Right ventricle myocardium superior (tissue), 1 donor: ENCODE results near the gene GNAT1. TPM values are rescaled to one million over a fixed set of nuclear protein-coding genes. Genes with fewer than 3 reads are reported as not detected.

ENCODE experiments used
- ATAC-seq: fragments of 200-7000 bp; cut with Tn5 transposase; one replicate; pipeline ENCODE4 v1.9.1; 2020; ENCODE audit warnings: mild to moderate bottlenecking; ENCODE audit not compliant: poor library complexity
- DNase-seq: peaks from one replicate; pipeline ENCODE4 v3.0.0-alpha.2; 2020
- intact Hi-C: fragments of 100-400 bp; cut with DNase I; formaldehyde crosslinking; loops from one replicate; pipeline ENCODE4 v1.11.2; 2022
- total RNA-seq: library from RNA; stranded (reverse); fragmentation: NEBNext Ultra II Directional; extraction: Animal tissue kit (Norgen Biotek cat#: 25700); gene quantifications from one replicate; pipeline ENCODE4 v1.2.1, GENCODE V29; 2021
- donor health status: DM: no; HTN: yes; CAD: no; lungs with severe emphysema.

The GNAT1 gene
- total RNA-seq, 1 donor from 2014 or later, result not detected

DNA sequence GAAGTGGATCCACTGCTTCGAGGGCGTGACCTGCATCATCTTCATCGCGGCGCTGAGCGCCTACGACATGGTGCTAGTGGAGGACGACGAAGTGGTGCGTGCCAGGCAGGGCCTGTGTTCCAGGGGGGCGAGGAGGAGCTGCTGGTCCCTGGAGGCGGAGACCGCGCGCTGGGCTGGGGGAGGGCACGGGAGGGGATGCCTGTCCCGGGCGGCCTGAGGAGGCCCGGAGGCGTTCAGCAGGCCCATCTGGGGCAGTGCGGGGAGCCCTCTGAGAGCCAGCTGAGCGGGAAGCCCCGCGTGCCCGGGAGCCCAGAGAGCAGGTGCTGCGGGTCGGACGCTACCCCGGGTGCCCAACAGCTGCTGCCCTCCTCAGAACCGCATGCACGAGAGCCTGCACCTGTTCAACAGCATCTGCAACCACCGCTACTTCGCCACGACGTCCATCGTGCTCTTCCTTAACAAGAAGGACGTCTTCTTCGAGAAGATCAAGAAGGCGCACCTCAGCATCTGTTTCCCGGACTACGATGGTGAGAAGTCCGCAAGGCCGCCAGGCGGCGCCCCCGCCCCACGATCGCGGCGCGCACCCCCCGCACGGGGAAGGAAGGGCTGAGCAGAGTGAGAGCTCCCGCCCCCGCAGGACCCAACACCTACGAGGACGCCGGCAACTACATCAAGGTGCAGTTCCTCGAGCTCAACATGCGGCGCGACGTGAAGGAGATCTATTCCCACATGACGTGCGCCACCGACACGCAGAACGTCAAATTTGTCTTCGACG lies 2.9 kb downstream of the GNAT1 start:
- peak; percentile 86 for ATAC-seq
- intact Hi-C loops, result no loop called here
- peak; percentile 77 for DNase-seq

DNA sequence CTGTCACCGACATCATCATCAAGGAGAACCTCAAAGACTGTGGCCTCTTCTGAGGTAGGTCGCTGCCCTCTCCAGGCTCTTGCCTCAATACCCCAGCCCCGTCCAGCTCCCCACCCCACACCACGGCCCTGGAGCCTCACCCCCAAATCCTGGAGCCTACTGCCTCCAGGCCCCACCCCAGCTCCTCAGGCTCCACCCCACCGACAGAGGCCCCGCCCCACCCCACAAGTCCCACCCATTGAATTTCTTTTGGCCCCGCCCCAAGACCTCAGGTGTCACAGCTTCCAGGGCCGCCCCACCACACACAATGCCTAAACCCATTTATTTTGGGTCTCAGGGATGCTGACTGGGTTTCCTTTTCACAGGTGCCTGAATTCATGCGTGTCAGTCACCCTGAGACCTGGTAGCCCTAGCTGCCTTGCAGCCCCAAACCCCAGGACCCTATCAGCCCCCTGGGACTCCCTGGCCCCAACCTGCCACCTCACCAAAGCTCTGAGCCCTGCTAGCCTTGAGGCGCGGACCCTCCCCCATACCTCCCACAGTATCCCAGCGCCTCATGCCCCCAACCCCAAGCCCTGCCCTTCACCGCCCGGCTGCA lies 3.6 kb downstream of the GNAT1 start:
- intact Hi-C loops, result no loop called here
- DNase-seq (no peak), ATAC-seq (peak; percentile 33)

DNA sequence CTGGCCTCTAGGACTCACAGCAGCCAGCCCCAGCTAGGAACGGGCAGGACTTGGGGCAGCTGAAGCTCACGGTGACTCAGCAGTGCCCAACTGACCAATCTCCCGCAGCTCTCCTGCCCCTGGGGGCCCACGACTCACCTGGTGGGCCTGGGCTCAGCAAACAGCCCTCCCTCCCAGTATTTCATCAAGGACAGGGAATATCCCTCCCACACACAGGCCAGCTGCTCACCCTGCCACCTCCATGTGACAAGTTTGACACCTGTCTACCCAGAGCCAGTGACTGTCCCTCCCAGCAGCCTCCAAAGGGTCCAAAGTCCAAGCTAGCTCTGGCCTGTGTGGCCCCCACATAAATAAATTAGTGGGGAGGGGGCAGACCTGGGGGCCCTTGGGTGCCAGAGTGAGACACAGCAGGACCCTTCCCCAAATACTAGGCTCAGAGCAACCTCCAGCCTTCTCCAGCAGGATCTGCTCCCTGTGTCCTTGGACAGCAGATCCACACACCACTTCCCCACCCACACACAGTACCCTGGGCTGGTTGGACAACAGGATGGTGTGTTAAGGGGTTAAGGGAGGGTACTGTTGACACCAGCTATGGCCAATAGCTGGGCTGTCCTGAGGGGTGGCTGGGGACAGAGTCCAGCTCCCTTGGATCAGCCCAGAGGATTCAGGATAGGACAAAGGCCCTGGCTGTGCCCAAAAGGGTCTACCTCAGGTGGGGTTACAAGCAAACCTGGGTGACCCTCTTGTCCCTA lies 4.3 kb downstream of the GNAT1 start:
- intact Hi-C loops, result no loop called here
- no peak for DNase-seq
- ATAC-seq, result no peak

DNA sequence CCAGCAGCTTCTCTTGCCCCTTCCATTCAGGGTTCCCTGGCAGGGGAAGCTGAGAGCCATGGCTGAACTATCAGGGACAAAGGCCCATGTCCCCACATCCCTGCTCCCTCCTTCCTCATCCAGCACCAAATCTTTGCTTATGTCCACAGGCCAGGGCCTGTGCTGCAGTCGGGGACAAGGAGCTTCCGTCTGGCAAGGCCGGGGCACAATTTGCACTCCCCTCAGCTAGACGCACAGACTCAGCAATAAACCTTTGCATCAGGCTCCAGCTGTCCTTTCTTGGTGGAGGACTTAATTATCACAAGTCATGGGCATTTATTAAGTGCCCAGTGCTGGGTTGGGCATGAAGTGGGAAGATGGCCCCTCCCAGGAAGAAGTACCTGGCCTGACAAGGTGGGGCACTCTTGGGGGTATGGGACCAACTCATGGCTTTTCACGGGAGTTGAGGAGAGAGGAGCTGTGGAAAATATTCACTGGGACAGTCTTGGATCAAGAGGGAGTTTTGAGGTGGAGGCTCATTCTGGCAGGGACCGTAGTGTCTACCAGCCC lies 4.9 kb downstream of the GNAT1 start:
- ATAC-seq (no peak), DNase-seq (no peak)
- intact Hi-C loops, result no loop called here

- ATAC-seq (no peak), DNase-seq (no peak)
- intact Hi-C loops, result no loop called here
Observed at GRCh38 chr3:50201573-50202315, 10.3 kb downstream of the GNAT1 start.

DNA sequence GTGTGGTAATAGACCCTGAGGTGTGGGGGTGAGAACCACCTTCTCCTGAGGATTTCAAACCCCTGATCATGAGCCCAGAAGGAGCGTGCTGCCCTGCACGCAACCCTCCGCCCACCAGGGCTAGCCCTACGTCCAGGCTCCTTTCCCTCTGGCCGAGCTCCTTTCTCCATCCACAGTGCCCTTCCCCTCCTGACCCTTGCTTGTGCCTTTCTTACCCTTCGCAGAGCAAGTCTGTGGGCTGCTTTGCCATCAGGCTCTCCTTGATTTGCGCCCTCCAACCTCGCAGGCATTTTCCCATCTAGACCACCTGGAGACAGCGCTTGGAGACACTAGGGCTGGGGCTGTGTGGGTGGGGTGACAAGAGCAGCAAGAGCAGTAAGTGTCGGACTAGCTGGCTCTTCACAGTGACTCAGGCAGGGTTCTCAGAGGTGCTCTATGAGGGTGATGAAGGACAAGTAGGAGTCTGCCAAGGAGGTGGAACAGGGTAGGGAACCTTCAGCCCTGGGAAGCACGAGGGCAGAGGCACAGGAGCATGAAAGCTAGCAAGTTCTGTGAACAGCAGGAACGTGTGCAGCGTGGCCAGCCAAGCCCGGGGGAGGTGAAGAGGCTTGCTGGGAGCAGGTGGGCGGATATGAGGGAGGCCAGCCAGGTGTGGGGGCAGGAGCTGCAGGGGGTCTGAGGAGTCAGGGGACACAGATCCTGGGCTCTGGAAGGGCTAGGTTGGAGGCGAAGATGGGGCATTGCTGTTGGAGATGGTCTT lies 11.1 kb downstream of the GNAT1 start:
- ATAC-seq, result no peak
- intact Hi-C loops, result no loop called here
- DNase-seq, result no peak

- ATAC-seq, result no peak
- DNase-seq, result no peak
- intact Hi-C loops, result no loop called here
Observed at GRCh38 chr3:50203113-50203808, 11.9 kb downstream of the GNAT1 start.

DNA sequence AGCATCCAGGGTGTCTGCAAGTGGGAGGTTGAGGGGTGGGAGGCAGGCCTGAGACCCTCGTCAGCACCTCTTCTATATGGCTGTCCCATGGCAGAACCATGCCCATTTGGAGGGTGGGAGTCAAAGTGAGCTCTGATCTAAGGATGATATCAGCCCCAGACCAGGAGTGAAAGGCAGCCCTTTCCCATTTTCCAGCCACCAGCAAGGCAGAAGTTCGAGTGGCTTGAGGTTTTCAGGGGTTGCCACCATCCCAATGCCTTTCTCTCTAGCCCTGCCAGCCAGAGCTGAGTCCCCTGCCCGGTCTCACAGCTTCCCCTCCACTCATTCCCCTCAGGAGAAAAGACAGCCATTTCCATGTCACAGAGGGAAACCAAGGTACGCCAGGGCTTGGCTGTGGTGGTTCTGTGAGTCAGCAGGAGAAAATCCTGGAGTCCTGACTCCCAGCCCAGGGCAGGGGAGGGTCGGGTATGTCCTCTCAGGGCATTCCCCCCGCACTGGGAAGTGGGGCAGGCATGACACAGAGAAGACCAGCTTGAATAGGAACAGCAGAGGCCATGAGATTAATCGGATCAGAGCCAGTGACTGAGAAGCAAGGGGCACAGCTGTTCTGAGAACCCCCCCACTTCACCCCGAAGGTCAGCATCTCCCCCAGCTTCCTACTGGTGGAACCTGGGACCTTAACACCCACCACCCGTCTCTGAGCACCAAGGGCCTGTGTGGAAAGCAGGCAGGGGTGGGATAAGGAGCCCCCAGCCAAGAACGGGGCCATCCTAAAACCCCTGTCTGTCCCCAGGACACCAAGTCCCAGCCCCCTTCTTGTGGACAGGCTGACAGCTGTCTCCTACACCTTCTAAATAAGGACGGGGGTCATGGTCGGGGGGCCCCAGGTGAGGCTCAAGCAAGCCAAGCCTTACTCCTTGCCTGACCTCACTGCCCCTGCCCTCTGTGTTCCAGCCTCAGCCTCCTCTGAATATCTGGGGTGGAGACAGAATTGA lies 12.7 kb downstream of the GNAT1 start:
- no peak for ATAC-seq

GRCh38 chr3:50204804-50205412 lies 13.5 kb downstream of the GNAT1 start, which contains the start of gene SLC38A3:
TSS of gene SLC38A3 (plus strand) at chr3:50205271. CDS start at chr3:50214200, 8,929 bp downstream.
- DNase-seq (no peak), ATAC-seq (peak; percentile 91)
- intact Hi-C loops, result no loop called here

More for the DNA sequence above, 12.7 kb downstream of the GNAT1 start:
- intact Hi-C loops, result no loop called here
- no peak for DNase-seq

GRCh38 chr3:50205413-50206276 lies 14.2 kb downstream of the GNAT1 start:
- intact Hi-C loops, result no loop called here
- DNase-seq, result peak; percentile 69
- ATAC-seq, result peak; percentile 79

DNA sequence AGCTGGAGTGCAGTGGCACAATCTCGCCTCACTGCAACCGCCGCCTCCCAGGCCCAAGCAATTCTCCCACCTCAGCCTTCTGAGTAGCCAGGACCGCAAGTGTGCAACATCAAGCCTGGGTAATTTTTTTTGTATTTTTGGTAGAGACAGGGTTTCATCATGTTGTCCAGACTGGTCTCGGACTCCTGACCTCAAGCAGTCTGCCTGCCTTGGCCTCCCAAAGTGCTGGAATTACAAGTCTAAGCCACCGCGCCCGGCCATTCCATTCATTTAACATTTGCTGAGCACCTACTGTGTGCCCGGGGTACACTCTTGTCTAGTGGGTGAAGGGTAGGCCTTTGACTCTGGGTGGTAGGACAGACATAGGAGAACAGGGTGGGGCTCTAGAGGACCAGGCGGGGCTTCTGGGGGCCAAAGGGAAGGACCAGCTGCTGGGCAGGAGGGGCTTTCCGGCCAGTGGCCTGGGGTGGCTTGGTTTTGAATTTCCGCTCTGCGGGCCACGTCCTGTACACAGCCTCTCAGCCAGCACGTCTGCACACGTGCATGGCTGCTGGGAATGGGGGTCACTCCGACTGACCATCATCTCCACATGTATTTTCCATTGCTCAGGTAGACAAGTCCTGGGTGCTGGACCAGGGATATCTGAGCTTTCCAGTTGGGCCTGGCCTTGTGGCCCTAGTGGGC lies 16.1 kb downstream of the GNAT1 start:
- DNase-seq, result no peak
- intact Hi-C loops, result no loop called here
- no peak for ATAC-seq

DNA sequence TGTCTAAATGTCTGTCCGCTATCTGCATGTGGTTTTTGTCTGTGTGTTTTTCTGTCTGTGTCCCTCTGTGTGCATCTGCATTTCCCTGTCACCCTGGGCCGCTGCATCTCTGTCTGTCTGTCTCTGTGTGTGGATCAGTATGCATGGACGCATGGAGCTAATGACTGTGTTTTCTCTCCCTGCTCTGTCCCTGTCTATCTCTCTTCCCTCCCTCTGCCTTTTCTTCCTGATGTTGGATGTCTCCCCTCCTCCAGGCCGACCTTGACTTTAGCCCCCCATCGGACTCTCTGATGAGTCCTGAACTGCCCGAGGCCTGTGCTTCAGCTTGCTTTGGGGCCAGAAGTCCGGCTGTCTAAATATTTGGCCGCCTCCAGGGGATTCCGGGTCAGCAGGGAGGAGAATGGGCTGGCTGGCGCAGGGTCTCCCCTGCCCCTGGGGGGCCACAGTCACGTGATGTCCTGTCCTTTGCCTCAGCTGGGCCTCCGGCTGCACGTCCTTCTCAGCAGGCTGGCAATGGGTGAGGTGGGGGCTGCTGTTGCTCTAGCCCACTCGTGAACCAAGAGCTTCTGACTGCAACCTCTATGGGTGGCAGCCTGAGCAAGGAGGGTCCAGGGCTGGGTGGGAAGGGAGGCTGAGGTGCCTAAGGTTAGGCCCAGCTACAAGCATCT lies 17.4 kb downstream of the GNAT1 start:
- intact Hi-C loops, result no loop called here
- ATAC-seq (no peak), DNase-seq (no peak)

DNA sequence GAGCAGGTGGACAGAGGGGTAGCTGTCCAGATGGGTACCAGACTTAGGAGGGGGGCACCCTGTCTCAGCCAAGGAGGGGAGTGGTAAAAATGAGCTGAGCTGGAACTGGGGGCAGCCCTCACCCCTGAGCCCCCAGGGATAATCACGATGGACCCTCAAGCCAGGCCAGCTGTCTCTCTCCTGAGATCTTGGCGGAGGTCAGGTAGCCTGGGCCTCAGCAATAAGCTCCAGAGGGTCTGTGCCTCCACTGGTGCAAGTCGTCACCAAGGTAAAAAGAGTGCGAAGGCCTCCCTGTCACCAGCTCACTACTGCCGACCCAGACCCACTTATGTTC lies 18.7 kb downstream of the GNAT1 start:
- intact Hi-C loops, result no loop called here
- ATAC-seq (no peak), DNase-seq (no peak)
